ENCODE measurements around the gene EXO5.

Gene EXO5

DNA sequence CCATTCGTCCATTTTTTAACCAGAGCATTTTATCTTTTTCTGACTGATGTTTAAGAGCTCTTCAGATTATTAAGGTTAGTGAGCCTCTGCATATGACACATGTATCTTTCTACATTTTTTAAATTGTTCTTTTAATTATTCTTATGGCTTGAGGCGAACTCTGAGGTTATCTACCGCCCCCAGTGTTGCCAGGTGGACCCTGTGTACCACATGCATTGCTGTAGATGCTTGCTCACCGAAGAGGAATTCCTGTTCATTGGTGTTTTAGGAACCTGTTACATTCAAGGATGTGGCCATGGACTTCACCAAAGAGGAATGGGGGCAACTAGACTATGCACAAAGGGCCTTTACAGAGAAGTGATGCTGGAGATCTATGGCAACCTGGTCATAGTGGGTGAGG is 54.7 kb downstream of the EXO5 start:
- Histone ChIP-seq H3K9me3 (ENCODE audit: low read length) (no peaks in the 10 kb centered on the region), H3K4me3 (ENCODE audit: low read length) (no peak overlapping the region), H2AFZ (ENCODE audit: low read depth, low read length) (no peak overlapping the region), H3K4me1 (ENCODE audit: insufficient read depth, low read length) (no peaks in the 10 kb centered on the region), H3K27me3 (ENCODE audit: insufficient read depth, low read length) (peaks cover 3% of the 10 kb centered on the region), H3K36me3 (ENCODE audit: insufficient read depth, low read length) (no peaks in the 10 kb centered on the region)

DNA sequence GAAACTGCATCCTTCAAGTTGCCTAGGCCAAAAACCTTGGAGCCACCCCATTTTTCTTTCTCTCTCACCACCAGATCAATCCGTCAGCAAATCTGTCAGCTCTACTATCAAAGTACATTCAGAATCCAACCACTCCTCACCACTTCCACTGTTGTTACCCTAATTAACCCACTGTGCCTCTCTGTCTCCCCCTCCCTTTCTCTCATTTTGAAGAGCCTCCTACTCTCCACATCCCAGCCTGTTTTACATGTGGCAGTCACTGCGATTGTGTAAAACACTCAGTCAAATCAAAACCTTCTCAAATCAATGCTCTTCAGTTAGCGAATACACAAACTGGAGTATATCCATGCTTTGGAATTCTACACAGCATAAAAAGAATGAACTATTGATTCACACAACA is 55.9 kb downstream of the EXO5 start:
- Histone ChIP-seq H3K9me3 (ENCODE audit: low read length) (no peaks in the 10 kb centered on the region), H3K27me3 (ENCODE audit: insufficient read depth, low read length) (peaks cover 3% of the 10 kb centered on the region), H3K4me1 (ENCODE audit: insufficient read depth, low read length) (no peaks in the 10 kb centered on the region), H3K36me3 (ENCODE audit: insufficient read depth, low read length) (no peaks in the 10 kb centered on the region), H3K4me3 (ENCODE audit: low read length) (no peak overlapping the region), H2AFZ (ENCODE audit: low read depth, low read length) (no peak overlapping the region)

DNA sequence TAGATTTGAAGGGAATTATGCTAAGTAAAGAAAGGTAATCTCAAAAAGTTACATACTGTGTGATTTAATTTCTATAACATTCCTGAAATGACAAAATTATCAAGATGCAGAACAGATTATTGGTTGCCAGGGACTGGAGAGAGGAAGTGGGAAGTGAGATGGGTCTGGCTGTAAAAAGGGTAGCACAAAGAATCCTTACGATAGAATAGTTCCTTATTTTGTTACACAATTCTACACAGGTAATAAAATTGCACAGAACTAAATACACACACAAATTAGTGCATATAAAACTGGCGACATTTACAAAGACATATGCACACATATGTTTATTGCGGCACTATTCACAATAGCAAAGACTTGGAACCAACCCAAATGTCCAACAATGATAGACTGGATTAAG is 56.3 kb downstream of the EXO5 start:
- H3K36me3 ChIP-seq (ENCODE audit: insufficient read depth, low read length), result no peaks in the 10 kb centered on the region
- peaks cover 3% of the 10 kb centered on the region for H3K27me3 ChIP-seq (ENCODE audit: insufficient read depth, low read length)

More for the DNA sequence above, 56.3 kb downstream of the EXO5 start:
- Histone ChIP-seq H3K4me3 (ENCODE audit: low read length) (no peak overlapping the region), H3K4me1 (ENCODE audit: insufficient read depth, low read length) (no peaks in the 10 kb centered on the region), H3K9me3 (ENCODE audit: low read length) (no peaks in the 10 kb centered on the region), H2AFZ (ENCODE audit: low read depth, low read length) (no peak overlapping the region)

Measured in neuron (in vitro differentiated cells).